Endometrium (tissue), 2 donors: ENCODE data around the gene MORC4.
"Not testable (repeated sequence)": the region's sequence is repeated elsewhere in the genome, so short reads cannot be mapped to it uniquely, and the experiment has no call there.

Experiments used
- FAIRE-seq: peaks from 2 replicates; lab custom pipeline; 2012; peaks lifted over from hg19 to GRCh38; lab: Jason Lieb, UNC
- donor health status: control.
- donor health status: control.

The MORC4 gene

DNA sequence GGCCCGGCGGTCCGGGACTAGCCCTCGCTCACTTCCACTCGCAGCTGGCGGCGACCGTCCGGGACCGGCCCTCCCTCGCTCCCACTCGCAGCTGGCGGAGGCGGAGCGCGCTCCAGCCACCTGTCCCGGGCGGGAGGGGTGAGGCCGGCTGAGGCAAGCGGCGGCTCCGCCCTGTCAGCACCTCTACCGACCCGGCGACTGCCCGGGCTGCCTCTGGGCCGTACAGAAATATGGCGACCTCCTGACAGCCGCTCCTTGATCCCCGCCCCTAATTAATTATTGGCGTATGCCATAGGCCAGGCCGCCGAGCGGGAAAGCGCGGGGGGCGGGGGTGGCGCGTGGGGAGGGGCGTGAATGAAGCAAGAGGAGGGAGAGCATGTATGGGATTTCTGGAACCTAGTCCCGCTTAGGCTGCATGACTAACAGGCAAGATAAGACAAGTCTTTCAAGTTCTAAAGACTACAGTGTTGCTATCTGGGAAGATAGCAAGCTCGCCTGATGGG is at the start of gene MORC4:
MORC4 (minus strand) TSS at position 200 of the 503 bp plus-strand sequence. CDS start 243 bp downstream, outside the sequence.
- FAIRE-seq, result no peak

DNA sequence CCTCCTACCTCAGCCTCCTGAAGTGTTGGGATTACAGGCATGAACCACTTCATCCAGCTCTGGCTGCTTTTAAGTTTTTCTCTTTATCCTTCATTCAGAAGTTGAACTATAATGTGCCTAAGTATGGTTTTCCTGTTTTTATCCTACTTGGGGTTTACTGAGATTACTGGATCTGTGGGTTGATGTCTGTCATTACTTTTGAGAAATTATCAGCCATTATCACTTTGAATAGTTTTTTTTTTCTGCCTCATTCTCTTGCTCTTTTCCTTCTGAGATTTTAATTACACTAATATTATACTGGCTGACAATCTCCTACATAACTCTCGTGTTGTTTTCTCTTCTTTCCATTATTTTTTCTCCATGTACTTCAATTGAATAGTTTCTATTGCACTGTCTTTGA is 47.6 kb upstream of the MORC4 start:
- no peak for FAIRE-seq

DNA sequence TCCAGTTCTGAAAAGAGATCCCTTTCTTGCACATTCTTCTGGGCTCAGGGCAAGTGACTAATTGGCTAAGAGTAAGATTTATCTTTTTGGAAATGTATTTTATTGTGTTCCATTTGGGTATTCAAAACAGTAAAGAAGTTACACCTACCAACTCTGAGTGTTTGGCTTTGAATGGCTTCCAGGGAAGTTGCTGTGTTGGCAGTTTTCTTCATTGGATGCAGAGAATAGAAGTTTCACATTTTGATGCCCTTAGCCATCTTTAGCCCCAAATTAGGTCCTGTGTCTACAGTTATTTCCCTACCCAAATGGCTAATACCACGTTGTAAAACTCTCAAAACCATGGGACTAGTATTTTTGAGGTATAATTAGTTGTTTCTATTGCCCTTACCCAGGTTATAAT is 29.7 kb upstream of the MORC4 start:
- no peak for FAIRE-seq

DNA sequence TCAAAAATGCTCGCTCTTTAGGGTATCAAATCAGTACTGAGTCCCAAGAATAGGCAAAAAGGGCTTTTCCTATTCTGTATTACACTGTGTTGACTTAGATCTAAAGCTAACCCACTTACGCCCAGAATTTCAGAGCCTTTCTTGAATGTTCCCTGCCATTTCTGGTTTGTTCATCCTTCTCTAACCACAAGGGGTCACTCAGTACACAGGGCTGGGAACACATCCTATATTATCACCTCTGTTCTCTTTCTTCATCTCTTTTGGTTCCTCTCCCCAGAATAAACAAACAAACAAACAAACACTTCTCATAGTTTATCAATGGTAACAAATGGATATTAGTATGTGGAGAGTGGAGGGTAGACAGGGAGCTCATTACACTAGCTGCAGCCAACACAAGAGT is 25.5 kb upstream of the MORC4 start:
- FAIRE-seq, result no peak

DNA sequence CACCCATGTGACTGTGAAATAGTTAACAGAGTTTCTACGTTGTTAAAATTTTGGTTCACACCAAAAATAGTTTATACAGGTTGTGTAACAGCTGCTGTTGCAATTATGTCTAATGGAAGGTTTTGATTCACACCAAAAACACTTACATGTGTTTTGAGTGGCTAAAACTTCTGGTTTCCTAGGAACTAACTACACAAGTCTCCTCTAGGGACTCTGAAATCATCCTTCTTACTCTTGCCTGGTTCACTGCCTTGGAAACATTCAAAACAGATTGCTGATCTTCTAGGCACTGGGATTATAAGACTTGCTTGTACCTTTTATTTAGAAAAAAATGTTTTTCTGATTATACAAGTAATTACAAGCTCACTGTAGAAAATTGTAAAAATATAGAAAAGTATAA is 14.9 kb upstream of the MORC4 start:
- no peak for FAIRE-seq

DNA sequence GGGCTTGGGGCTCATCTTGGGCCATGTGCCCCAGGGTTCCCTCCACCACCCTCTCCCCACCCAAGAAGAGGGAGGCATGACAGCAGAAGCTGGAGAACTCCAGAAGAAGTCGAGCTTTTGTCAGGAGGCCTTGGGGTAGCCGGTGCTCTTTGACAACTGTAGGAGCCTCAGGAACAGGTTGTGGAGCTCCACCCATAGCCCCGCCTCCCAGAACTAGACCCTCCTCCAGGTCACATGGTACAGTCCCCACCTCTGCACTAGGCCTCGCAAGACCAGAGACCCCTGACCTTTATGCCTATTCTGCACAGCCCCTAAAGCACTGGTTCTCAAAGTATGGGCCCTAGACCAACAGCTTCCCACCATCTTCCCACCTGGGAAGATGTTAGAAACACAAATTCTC is 8.0 kb upstream of the MORC4 start:
- FAIRE-seq, result no peak

DNA sequence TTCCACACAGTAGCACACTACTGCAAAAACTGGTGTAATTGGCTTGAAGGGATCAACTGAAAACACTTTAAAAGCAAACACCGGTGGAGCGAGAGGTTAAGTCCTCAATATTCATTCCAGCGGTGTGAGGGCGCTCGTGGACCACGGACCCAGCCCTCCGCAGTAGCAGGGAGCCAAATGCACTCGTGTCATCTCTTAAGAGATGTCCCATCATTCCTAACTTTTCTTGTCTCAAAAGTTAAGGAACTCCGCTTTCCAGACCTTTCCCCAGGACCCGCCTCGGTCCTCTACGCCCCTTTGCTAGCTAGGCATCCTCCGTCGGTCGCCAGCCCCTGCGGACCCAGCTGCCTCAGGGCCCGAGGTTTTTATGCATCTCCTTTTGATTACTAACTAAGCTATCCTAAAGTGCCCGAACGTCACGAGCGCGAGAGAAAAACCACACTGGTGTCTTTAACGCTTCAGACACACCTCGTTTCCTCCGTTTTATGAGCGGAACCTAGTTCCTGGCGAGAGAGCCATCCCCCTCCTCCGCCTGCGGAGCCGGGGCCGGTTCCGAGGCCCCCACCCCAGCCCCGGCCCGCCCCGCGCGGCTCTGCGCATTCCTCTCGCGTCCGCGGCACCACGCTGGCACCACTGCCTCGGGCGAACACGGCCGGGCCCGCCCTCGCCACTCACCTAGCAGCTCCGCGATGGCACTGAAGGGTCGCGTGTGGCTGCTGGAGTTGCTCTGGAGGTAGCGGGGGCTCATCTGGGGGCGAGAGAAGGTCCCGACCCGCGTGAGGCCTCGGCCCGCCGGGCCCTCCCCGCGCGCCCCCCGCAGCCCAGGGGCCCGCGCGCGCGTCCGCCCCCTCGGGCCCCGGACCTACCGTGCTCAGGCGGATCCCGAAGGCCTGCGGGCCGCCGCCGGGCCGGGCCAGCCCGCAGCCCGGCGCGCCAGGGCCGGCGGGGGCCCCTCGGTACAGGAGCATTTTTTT is 723 bp downstream of the MORC4 start:
- FAIRE-seq, result no peak

DNA sequence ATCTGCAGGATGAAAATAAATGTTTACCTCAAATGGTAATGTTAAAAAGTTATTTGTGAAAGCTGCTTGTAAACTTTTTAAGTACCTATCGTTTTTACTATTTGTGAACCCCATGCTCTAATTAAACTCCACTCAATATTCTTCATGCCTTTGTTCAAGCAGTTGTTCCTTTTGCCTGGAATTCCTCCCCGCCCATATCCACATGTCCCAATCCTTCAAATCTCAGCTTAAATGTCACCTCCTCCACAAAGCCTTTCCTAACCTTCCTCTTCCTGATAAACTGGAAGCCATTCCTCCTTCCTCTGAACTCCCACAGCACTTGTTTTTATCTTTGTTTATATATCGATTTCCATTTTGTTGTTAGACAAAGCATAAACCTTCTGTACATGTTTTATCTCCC is 2.4 kb downstream of the MORC4 start:
- FAIRE-seq, result no peak

DNA sequence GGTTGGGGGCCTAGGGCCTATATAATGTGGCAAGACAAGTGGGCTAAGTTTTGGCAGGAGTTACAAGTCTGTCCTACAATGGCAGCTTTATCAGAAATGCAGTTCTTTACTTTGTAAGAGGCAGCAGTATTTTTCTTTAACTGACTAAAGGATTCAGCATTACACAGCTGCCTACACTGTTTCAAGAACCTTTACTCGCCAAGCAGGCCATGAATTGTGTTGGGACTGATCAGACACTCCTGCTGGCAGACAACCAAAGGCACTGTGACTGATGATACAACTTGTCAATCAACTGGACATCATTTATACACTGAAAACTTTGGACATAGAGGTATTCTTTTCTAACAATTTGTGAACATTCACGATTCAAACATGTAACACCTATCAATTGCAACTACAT is 4.3 kb downstream of the MORC4 start:
- FAIRE-seq, result no peak

DNA sequence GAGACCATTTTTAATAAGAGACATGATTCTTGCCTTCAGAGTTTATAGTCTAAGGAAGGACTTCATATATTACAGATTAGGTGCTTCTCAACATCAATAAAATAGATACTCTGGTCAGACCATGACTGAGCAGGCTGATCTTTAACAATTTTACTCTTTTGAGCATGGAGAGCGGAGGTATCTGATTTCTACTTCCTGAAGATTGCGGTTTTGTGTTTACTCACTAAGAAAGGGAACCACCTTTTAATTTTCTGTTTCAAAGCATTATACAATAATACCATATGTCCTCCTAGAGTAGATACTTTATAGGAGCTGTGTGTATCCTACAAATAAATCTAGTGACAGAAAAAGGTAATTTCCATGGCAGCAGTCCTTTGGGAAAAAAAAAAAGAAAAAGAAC is 12.5 kb downstream of the MORC4 start:
- FAIRE-seq, result no peak

DNA sequence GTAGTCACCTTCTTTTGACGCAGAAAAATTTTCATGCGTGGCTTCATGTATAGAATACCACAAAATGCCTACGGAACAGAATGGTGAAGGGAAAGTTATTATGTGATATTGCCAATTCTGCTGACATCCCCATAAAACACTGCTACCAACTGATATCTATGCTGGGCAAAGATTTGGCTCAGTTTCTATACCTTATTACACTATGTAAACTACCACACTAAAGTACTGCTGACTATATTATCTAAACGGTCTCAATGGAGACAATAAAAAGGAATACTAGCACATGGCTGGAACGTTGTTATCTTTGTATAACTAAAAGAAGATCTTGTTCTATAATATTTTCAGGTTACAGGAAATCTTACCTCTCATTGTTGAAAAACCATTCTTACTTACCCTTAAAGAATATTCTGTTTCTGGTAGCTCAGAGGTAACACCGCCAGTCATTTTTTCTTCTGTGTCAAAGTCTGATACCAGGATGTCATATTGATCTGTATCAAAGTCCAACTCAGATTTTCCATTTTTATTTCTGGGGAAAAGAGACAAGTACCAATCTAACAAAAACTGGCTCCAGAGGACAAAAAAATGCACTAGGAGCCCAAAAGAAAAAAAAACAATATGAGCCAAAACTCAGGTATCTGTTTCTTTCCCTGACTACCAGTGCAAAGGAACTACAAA is 18.9 kb downstream of the MORC4 start:
- FAIRE-seq, result no peak

DNA sequence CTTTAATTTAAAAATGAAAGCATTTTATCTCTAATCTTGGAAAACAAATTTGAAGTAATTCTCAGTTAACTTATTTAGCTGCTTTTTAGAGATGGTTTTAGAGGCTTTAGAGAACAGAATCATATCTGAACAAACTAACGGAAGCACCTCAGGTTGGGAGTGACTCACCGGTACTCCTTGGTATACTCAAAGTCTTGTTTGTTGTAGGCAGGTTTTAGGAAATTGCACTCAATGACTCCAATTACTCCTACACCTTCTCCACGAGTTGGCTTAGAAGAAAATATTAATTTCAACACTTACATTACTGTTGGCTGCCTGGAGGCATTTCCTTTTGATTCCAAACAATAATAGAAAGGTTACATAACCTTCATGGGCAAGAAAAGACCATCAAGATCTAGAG is 23.6 kb downstream of the MORC4 start:
- no peak for FAIRE-seq

DNA sequence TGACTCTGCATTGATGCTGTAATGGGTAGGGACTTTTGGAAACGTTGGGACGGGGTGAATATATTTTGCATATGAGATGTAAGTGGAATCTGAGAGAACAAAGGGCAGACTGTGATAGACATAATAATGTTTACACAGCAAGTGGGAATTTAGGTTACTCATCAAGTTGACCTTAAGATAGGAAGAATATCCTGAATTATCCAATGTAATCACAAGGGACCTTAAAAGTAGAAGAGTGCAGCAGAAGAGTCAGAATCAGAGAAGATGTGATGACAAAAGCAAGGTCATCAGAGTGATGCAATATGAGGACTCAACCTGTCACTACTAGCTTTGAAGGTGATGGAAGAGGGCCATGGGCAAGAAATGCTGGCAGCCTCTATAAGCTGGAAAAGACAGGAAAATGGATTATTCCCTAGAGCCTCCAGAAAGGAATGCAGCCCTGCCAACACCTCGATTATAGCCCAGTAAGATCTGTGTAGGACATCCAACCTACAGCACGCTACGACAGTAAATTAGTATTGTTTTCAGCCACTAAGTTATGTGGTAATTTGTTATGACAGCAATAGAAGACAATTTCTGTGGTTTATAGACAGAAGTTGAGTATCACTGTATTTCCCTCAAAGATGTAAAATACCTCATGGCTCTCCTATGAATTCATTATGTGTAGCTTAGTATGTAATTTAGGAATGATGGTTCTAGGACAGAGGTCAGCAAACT is 26.4 kb downstream of the MORC4 start:
- FAIRE-seq, result no peak

DNA sequence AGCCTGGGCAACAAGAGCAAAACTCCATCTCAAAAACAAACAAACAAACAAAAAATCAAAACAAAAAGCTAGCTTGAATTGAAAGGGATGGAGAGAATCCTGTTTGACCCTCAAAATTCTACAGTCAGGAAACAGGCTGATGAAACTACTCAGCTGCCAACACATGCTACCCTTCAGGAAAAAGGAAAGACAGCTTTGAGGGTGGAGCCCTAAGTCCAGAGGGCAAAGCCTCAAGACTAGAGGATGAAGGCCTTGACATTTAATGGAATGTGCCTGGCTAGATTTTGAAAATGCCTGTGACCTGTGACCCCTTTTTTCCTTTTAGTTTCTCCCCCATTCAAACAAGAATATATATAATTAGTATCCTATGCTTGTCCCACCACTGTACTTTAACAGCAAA is 27.1 kb downstream of the MORC4 start:
- FAIRE-seq, result no peak

DNA sequence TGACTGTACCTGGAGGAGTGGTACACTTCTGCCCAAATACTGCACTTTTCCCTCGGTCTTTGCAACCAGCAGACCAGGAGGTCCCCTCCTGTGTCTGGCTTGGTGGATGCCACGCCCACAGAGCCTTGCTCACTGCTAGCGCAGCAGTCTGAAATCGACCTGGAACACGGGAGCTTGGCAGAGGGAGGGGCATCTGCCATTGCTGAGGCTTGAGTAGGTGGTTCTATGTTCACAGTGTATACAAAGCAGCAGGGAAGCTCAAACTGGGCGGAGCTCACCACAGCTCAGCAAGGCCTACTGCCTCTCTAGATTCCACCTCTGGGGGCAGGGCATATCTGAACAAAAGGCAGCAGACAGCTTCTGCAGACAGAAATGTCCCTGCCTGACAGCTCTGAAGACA is 33.5 kb downstream of the MORC4 start:
- FAIRE-seq, result not testable (repeated sequence)

DNA sequence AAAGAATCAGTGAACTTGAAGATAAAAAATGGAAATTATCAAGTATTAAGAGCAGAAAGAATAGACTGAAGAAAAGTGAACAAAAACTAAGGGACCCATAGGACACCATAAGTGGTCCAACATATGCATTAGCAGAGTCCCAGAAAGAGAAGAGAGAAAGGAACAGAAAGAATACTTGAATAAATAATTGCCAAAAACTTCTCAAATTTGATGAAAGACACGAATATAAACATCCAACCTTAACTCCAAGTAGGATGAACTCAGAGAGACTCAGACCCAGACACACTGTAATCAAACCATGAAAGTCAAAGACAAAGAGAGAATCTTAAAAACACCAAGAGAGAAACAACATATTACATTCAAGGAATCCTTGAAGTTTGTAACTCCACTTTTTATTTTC is 35.7 kb downstream of the MORC4 start:
- FAIRE-seq, result no peak

DNA sequence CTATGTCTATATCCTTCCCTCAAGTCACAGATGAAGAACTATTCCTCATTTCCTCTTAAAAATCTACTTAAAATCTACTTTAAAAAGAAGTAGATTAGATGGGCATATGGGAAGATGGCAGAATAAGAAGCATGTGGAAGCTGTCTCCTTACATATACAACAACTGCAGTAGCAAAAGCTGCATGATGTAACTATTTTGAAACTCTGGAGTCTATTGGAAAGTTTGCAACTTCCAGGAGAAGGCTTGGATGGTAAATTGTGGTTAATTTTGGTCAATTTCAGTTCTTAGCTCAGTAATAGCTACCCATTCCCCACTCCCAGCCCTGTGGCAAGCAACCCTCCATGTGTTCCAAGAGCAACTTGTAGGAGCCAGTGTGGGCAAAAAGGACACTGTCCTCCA is 36.9 kb downstream of the MORC4 start:
- FAIRE-seq, result no peak

DNA sequence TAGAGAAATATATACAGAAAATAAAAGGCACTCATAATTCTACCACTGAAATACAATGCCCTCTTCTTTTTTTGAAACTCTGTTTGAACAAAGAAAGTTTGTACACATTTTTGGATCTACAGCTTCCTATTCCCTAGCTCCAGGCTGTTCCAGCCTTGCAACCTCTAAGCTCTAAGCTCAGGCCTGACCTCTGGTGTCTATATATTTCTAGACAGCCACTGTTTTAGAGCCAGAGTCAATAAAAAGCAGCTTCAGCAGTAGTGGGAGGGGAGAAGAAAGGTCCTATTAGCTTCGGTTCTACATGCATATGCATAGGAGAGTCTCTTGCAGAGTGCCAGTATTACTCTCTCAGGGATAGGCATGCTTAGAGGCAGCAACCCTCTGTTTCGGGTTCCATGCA is 40.1 kb downstream of the MORC4 start:
- FAIRE-seq, result no peak

DNA sequence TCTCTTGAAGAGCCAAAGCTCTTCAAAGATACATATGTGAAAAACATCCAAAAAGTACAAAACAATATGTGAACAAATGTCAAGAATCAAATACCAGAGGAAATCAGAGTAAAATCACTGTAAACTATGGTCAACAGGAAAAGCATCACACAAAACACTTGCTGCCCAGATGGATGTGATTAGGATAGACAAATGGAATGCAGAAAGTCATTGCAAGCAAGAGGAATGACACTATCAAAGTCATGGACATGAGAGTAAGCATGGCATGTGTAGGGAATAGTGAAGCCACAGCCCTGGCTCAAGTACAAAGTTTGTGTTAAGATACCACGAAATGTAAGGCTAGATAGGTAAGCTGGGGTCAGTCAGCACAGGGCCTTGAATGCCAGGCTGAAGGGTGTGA is 42.2 kb downstream of the MORC4 start:
- no peak for FAIRE-seq

DNA sequence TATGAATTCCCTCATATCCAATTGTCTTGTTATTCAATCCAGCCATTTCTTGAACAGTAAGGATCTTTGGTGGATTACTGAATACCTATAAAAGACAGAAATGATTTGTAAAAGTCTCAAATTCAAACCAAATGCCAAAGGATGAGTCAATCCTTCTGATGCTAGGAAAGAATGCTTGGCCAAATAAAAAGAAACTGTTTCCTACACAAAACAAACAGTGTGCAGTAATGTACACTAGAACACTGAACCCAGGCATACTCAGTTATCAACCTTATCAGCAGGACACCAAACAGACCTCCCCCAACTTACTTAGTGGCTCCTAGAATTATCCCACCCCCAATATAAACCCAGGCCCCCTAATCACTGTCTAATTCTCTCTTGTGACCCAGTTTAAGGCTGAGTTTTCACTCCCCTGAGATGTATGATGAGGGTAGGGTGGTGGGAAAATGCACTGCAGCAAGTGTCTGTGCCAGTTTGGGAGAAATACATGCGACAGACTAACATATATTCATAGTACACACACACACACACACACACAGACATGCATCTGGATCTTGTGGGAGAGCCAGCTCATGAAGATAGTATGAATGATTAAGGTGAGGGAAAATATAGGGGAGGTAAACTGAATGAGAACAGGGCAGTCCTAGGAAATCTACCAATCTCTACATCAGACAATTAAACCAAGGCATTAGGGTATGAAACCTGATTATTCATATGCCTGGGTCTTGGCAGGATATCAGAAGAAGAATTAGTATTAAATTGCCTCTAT is 44.8 kb downstream of the MORC4 start:
- no peak for FAIRE-seq

DNA sequence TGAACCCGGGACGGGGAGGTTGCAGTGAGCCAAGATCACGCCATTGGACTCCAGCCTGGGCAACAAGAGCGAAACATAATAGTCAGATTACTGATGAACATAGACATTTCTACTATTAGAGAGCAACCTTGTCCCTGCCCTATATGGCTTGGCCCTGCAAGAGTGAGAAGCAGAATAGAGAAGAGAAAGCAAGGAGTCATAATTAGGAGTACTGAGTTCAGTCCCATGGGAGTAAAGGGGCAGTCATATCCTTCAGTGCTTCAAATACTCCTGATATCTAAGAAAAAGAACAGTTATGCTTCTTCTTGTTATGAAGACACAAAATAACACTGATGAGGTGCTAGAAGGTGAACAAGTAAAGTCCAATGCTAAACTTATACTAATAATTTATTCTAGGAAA is 46.0 kb downstream of the MORC4 start:
- no peak for FAIRE-seq

DNA sequence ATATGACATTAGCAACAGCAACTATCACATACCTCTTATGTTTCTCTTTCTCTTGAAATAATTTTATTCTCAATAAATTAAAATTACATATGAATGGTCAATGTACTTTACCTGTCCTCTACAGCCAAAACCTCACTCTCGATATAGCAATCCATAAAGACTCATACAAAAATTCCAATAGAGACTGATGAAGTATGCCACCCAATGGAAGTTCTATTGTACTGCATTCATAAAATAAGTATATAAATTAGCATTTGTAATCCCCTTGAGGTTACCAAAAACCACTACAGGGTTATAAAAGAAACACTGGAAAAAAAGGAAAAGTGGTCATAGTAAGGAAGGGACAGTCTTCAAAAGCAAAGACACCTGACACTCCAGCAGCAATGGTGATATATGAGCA is 47.0 kb downstream of the MORC4 start:
- no peak for FAIRE-seq
